Liver (tissue), 9 donors: ENCODE results near the gene CUBN. TPM values are rescaled to one million over a fixed set of nuclear protein-coding genes. Genes with fewer than 3 reads are reported as not detected.

ENCODE experiments used
- DNase-seq: peaks from one replicate; pipeline ENCODE4 v3.0.0-alpha.2; 2017; ENCODE audit warnings: low spot score
- H3K27ac ChIP-seq, 2 donors: one replicate each; pipeline ENCODE4 v1.7.0; 2013; ENCODE audit warnings: inconsistent platforms in 2 of 2, low read length in 2 of 2, control low read depth in 1 of 2, low read depth in 1 of 2, mild to moderate bottlenecking in 1 of 2
- H3K27me3 ChIP-seq, 4 donors: one replicate each; pipeline versions ENCODE4 v1.6.1 to v1.7.0; 2013; ENCODE audit warnings: low read length in 3 of 4, inconsistent platforms in 1 of 4, mild to moderate bottlenecking in 1 of 4, moderate library complexity in 1 of 4; ENCODE audit not compliant: control insufficient read depth in 4 of 4, insufficient read depth in 4 of 4
- H3K36me3 ChIP-seq, 4 donors: one replicate each; pipeline versions ENCODE4 v1.6.1 to v1.7.0; 2013; ENCODE audit warnings: low read length in 3 of 4, mild to moderate bottlenecking in 3 of 4, low read depth in 1 of 4, moderate library complexity in 1 of 4; ENCODE audit not compliant: control insufficient read depth in 4 of 4, insufficient read depth in 3 of 4
- H3K4me1 ChIP-seq, 4 donors: one replicate each; pipeline versions ENCODE4 v1.6.1 to v1.7.0; 2013; ENCODE audit warnings: low read length in 3 of 4, mild to moderate bottlenecking in 3 of 4, moderate library complexity in 1 of 4; ENCODE audit not compliant: control insufficient read depth in 4 of 4, insufficient read depth in 4 of 4
- H3K4me3 ChIP-seq, 3 donors: one replicate each; pipeline versions ENCODE4 v1.6.1 to v1.7.0; 2013; ENCODE audit warnings: low read length in 3 of 3, control low read depth in 1 of 3, low read depth in 1 of 3, mild to moderate bottlenecking in 1 of 3
- H3K9ac ChIP-seq, 2 donors: one replicate each; pipeline ENCODE4 v1.7.0; 2013; ENCODE audit warnings: low read length in 2 of 2, mild to moderate bottlenecking in 2 of 2, moderate library complexity in 2 of 2, control low read depth in 1 of 2, low read depth in 1 of 2
- H3K9me3 ChIP-seq, 4 donors: one replicate each; pipeline versions ENCODE4 v1.6.1 to v1.7.0; 2013; ENCODE audit warnings: low read length in 3 of 4; ENCODE audit not compliant: control insufficient read depth in 4 of 4
- CTCF ChIP-seq: fragments of 150-350 bp; IDR thresholded peaks from 2 replicates; pipeline ENCODE4 v1.5.1; 2017; ENCODE audit warnings: improper control_type of control experiment, low read depth, low read length; ENCODE audit not compliant: missing input control
- EGR1 ChIP-seq, 2 donors: IDR thresholded peaks; 2 replicates each; pipeline ENCODE4 v1.6.1; 2016 to 2018; ENCODE audit warnings: antibody characterized with exemption in 2 of 2, low read depth in 2 of 2
- FOXA1 ChIP-seq: IDR thresholded peaks from 2 replicates; pipeline ENCODE4 v1.6.1; 2016; ENCODE audit warnings: antibody characterized with exemption
- MAX ChIP-seq: IDR thresholded peaks from 2 replicates; pipeline ENCODE4 v1.6.1; 2016; ENCODE audit warnings: antibody characterized with exemption
- RAD21 ChIP-seq, 2 donors: IDR thresholded peaks; 2 replicates each; pipeline ENCODE4 v1.6.1; 2016; ENCODE audit warnings: antibody characterized with exemption in 2 of 2, mild to moderate bottlenecking in 2 of 2
- REST ChIP-seq: IDR thresholded peaks from 2 replicates; pipeline ENCODE4 v1.6.1; 2016; ENCODE audit warnings: antibody characterized with exemption, mild to moderate bottlenecking
- TAF1 ChIP-seq: conservative IDR thresholded peaks from 2 replicates; pipeline ENCODE4 v1.6.1; 2016; ENCODE audit warnings: antibody characterized with exemption, mild to moderate bottlenecking
- YY1 ChIP-seq: IDR thresholded peaks from 2 replicates; pipeline ENCODE4 v1.6.1; 2016; ENCODE audit warnings: antibody characterized with exemption, mild to moderate bottlenecking
- ZBTB33 ChIP-seq: IDR thresholded peaks from 2 replicates; pipeline ENCODE4 v1.6.1; 2016; ENCODE audit warnings: antibody characterized with exemption
- WGBS: extraction: QIAGEN DNeasy Blood & Tissue Kit; methylation state at CpG from one replicate; pipeline ENCODE4 v1.1.7; 2013; 5-methylcytosine and 5-hydroxymethylcytosine counted together
- polyA plus RNA-seq, 2 donors: library from polyadenylated mRNA; stranded (reverse) in 1 of 2; unstranded in 1 of 2; fragments of 200-250 nt in 1 of 2; fragments of >200 nt in 1 of 2; fragmentation: Nextera tagmentation in 1 of 2; extraction: Ambion mirVana in 1 of 2; gene quantifications; one replicate each; pipeline versions ENCODE4 v1.2.1 to v1.2.3, GENCODE V29; 2013 to 2015
- total RNA-seq, 2 donors: library from RNA; depleted of rRNA; stranded (reverse); fragments of >200 nt; gene quantifications; one replicate each; pipeline ENCODE4 v1.2.3, GENCODE V29; 2014
- donor health status: healthy.
- donor health status: healthy.
- donor health status: healthy.
- donor health status: healthy.
- donor health status: healthy.

CUBN gene
- total and polyA plus RNA-seq, 4 donors: 0.01 to 0.67 (median 0.30) TPM

GRCh38 chr10:16891375-16892313, 238.0 kb downstream of the CUBN start:
- Histone ChIP-seq H3K4me3 (no peak overlapping the region), H3K9ac (no peak overlapping the region), H3K27me3 (peaks cover 0 to 3% (median 0%) of the 10 kb centered on the region in 4 donors), H3K4me1 (peaks cover 0 to 8% (median 0%) of the 10 kb centered on the region in 4 donors), H3K9me3 (no peaks in the 10 kb centered on the region), H3K27ac (no peak overlapping the region), H3K36me3 (no peaks in the 10 kb centered on the region)
- peak; percentile 53 for DNase-seq
- WGBS: 50% methylated on average over 12 of the region's 12 CpGs
- TF ChIP-seq RAD21 (IDR thresholded peaks at IDR 0.05) (peak; percentile 50 to 55), REST (no peak), MAX (no peak)

GRCh38 chr10:16890691-16891090, 238.9 kb downstream of the CUBN start:
- Histone ChIP-seq H3K27ac (no peak overlapping the region), H3K9ac (no peak overlapping the region), H3K4me3 (no peak overlapping the region), H3K27me3 (peaks cover 0 to 3% (median 0%) of the 10 kb centered on the region in 4 donors), H3K36me3 (no peaks in the 10 kb centered on the region), H3K4me1 (peaks cover 0 to 8% (median 0%) of the 10 kb centered on the region in 4 donors), H3K9me3 (no peaks in the 10 kb centered on the region)
- WGBS: 84% methylated on average over 6 of the region's 6 CpGs
- no peak for DNase-seq
- no peak for TF ChIP-seq EGR1 (IDR thresholded peaks at IDR 0.05; ENCODE audit: low read depth in 2 of 2)
- TF ChIP-seq YY1: no peak
- TF ChIP-seq FOXA1: no peak
- no peak for TF ChIP-seq ZBTB33
- TF ChIP-seq TAF1: no peak
- no peak for TF ChIP-seq CTCF
